HCT116 (cell line): ENCODE results near the gene MCF2L. TPM values are rescaled to one million over a fixed set of nuclear protein-coding genes. Genes with fewer than 3 reads are reported as not detected.

Experiments
- ATAC-seq: fragments of 200-7000 bp; cut with Tn5 transposase; 2 replicates; pipeline ENCODE4 v1.9.1; 2020; ENCODE audit warnings: mild to moderate bottlenecking, moderate library complexity
- BruUV-seq: library from RNA; stranded (reverse); fragments of 400-500 nt; replicated peaks from 2 replicates; lab custom pipeline; 2021; lab: Mats Ljungman, UMichigan
- CTCF ChIA-PET: fragments of 300-600 bp; sonication (Branson Sonifier 250); formaldehyde crosslinking; loops from one replicate; lab custom pipeline; 2021; ENCODE audit warnings: antibody characterized with exemption; lab: Charles Lee
- POLR2A ChIA-PET: fragments of 300-600, 350-600 bp; sonication (Branson Sonifier 250); formaldehyde crosslinking; loops from one replicate; lab custom pipeline; 2021; ENCODE audit warnings: antibody characterized with exemption; lab: Charles Lee
- RAD21 ChIA-PET, 2 experiments: fragments of 300-600 bp; sonication (Branson Sonifier 250); formaldehyde crosslinking; loops; one replicate each; lab custom pipeline; 2023; ENCODE audit warnings: low total read pairs in 2 of 2; ENCODE audit not compliant: uncharacterized antibody in 2 of 2, unreplicated experiment in 2 of 2, low non-redundant PET in 1 of 2; lab: Charles Lee
- DNase-seq: peaks from one replicate; pipeline ENCODE4 v3.0.0-alpha.2; 2010; ENCODE audit warnings: low read depth, low spot score
- H2AFZ ChIP-seq: fragments of 200-600 bp; shearing (Covaris generic), sonication (generic); 2 replicates; pipeline ENCODE4 v1.6.1; 2017; ENCODE audit warnings: low read depth, mixed run types, mixed read lengths, antibody characterized with exemption, low read length; ENCODE audit not compliant: poor library complexity, severe bottlenecking
- H3K27ac ChIP-seq: 2 replicates; pipeline ENCODE4 v1.5.1; 2012; ENCODE audit warnings: low read depth, low read length
- H3K27me3 ChIP-seq: fragments of 200-600 bp; sonication (generic); 2 replicates; pipeline ENCODE4 v1.6.1; 2016; ENCODE audit warnings: mixed run types, low read length, mixed read lengths; ENCODE audit not compliant: insufficient read depth
- H3K36me3 ChIP-seq, 2 experiments: fragments of 200-500 bp in 1 of 2; fragments of 200-600 bp in 1 of 2; sonication (Bioruptor generic) in 1 of 2; sonication (generic) in 1 of 2; 2 replicates each; pipeline versions ENCODE4 v1.5.1 to v1.6.1; 2014 to 2016; ENCODE audit warnings: low read length in 2 of 2, inconsistent platforms in 1 of 2, mixed read lengths in 1 of 2, mixed run types in 1 of 2; ENCODE audit not compliant: insufficient read depth in 2 of 2, control insufficient read depth in 1 of 2
- H3K4me1 ChIP-seq, 2 experiments: fragments of 200-600 bp in 1 of 2; sonication (generic) in 1 of 2; 2 replicates each; pipeline versions ENCODE4 v1.5.1 to v1.6.1; 2012 to 2017; ENCODE audit warnings: low read length in 2 of 2, inconsistent platforms in 1 of 2, mild to moderate bottlenecking in 1 of 2, mixed read lengths in 1 of 2, mixed run types in 1 of 2, moderate library complexity in 1 of 2; ENCODE audit not compliant: insufficient read depth in 2 of 2, control insufficient read depth in 1 of 2
- H3K4me2 ChIP-seq: fragments of 200-600 bp; sonication (generic); 2 replicates; pipeline ENCODE4 v1.6.1; 2017; ENCODE audit warnings: mixed run types, low read length, mixed read lengths
- H3K4me3 ChIP-seq, 2 experiments: fragments of 200-600 bp in 1 of 2; sonication (generic) in 1 of 2; replicated peaks in 1 of 2; 2 replicates each; pipeline ENCODE4 v1.5.1; 2011 to 2016; ENCODE audit warnings: low read length in 2 of 2, control low read depth in 1 of 2, low read depth in 1 of 2, mild to moderate bottlenecking in 1 of 2, mixed read lengths in 1 of 2, mixed run types in 1 of 2
- H3K79me2 ChIP-seq: fragments of 200-600 bp; sonication (generic); 2 replicates; pipeline ENCODE4 v1.6.1; 2017; ENCODE audit warnings: mild to moderate bottlenecking, mixed run types, low read length, moderate library complexity, mixed read lengths; ENCODE audit not compliant: insufficient read depth
- H3K9ac ChIP-seq: fragments of 200-600 bp; sonication (generic); 2 replicates; pipeline ENCODE4 v1.6.1; 2016; ENCODE audit warnings: low read length, mixed read lengths
- H3K9me2 ChIP-seq: fragments of 200-600 bp; sonication (generic), shearing (Covaris generic); 2 replicates; pipeline ENCODE4 v1.6.1; 2017; ENCODE audit warnings: mixed run types, mild to moderate bottlenecking, moderate library complexity; ENCODE audit not compliant: insufficient read depth
- H3K9me3 ChIP-seq, 2 experiments: fragments of 200-500 bp in 1 of 2; fragments of 200-600 bp in 1 of 2; sonication (Bioruptor generic) in 1 of 2; sonication (generic) in 1 of 2; 2 replicates each; pipeline ENCODE4 v1.6.1; 2014 to 2017; ENCODE audit warnings: low read length in 2 of 2, mixed read lengths in 2 of 2, inconsistent platforms in 1 of 2, low read depth in 1 of 2, mild to moderate bottlenecking in 1 of 2, mixed run types in 1 of 2, moderate library complexity in 1 of 2; ENCODE audit not compliant: control insufficient read depth in 1 of 2, insufficient read depth in 1 of 2
- H4K20me1 ChIP-seq: fragments of 200-600 bp; sonication (generic), shearing (Covaris generic); 2 replicates; pipeline ENCODE4 v1.6.1; 2017; ENCODE audit warnings: mixed run types, mild to moderate bottlenecking, moderate library complexity; ENCODE audit not compliant: insufficient read depth
- CBX3 ChIP-seq: IDR thresholded peaks from 2 replicates; pipeline ENCODE4 v1.6.1; 2012; ENCODE audit warnings: low read depth
- EGR1 ChIP-seq: IDR thresholded peaks from 2 replicates; pipeline ENCODE4 v1.6.1; 2012; ENCODE audit warnings: low read depth
- ELF1 ChIP-seq: IDR thresholded peaks from 2 replicates; pipeline ENCODE4 v1.6.1; 2012; ENCODE audit warnings: low read depth, borderline replicate concordance
- EZH2phosphoT487 ChIP-seq: fragments of 200-600 bp; IDR thresholded peaks from 2 replicates; pipeline ENCODE4 v1.6.1; 2018; ENCODE audit warnings: antibody characterized with exemption, borderline replicate concordance
- JUND ChIP-seq: IDR thresholded peaks from 2 replicates; pipeline ENCODE4 v1.6.1; 2012
- POLR2A ChIP-seq: IDR thresholded peaks from 2 replicates; pipeline ENCODE4 v1.7.0; 2011; ENCODE audit warnings: borderline replicate concordance; ENCODE audit not compliant: insufficient read depth, insufficient read length; ENCODE audit errors: extremely low read depth
- POLR2AphosphoS5 ChIP-seq: IDR thresholded peaks from 2 replicates; pipeline ENCODE4 v1.6.1; 2011; ENCODE audit warnings: mild to moderate bottlenecking, low read depth, low read length, moderate library complexity
- RAD21 ChIP-seq: IDR thresholded peaks from 2 replicates; pipeline ENCODE4 v1.6.1; 2012; ENCODE audit warnings: low read depth, mild to moderate bottlenecking
- REST ChIP-seq: IDR thresholded peaks from 2 replicates; pipeline ENCODE4 v1.6.1; 2012; ENCODE audit warnings: low read depth
- SIN3A ChIP-seq: IDR thresholded peaks from 2 replicates; pipeline ENCODE4 v1.6.1; 2012; ENCODE audit warnings: low read depth
- SP1 ChIP-seq: IDR thresholded peaks from 2 replicates; pipeline ENCODE4 v1.6.1; 2012; ENCODE audit warnings: low read depth
- SRF ChIP-seq: IDR thresholded peaks from 2 replicates; pipeline ENCODE4 v1.6.1; 2012; ENCODE audit warnings: low read depth
- TCF7L2 ChIP-seq: IDR thresholded peaks from 2 replicates; pipeline ENCODE4 v1.7.0; 2011; ENCODE audit warnings: borderline replicate concordance, inconsistent platforms; ENCODE audit not compliant: insufficient read depth, insufficient read length; ENCODE audit errors: extremely low read depth
- YY1 ChIP-seq: IDR thresholded peaks from 2 replicates; pipeline ENCODE4 v1.6.1; 2011; ENCODE audit warnings: low read length, low read depth, moderate library complexity, mild to moderate bottlenecking; ENCODE audit not compliant: insufficient replicate concordance; ENCODE audit errors: extremely low read depth
- ZBTB33 ChIP-seq: IDR thresholded peaks from 2 replicates; pipeline ENCODE4 v1.6.1; 2011; ENCODE audit warnings: mild to moderate bottlenecking, low read length, moderate library complexity; ENCODE audit not compliant: insufficient replicate concordance; ENCODE audit errors: extremely low read depth
- ZFX ChIP-seq: fragments of 450-650 bp; IDR thresholded peaks from 2 replicates; pipeline ENCODE4 v1.6.1; 2017
- intact Hi-C: fragments of 100-400 bp; cut with micrococcal nuclease; formaldehyde crosslinking; loops from 2 replicates; pipeline ENCODE4 v1.10.0; 2022
- total RNA-seq: library from RNA; stranded (reverse); gene quantifications from one replicate; pipeline ENCODE4 v1.2.1, GENCODE V29; 2021; ENCODE audit not compliant: unreplicated experiment

Gene MCF2L
- total RNA-seq, 1 experiment from 2014 or later = 19.3 TPM

GRCh38 chr13:112964971-112965492 is 4.0 kb upstream of the MCF2L start:
- TF ChIP-seq JUND = no peak
- TF ChIP-seq EZH2phosphoT487 = no peak
- TF ChIP-seq EGR1 = no peak
- no peak for TF ChIP-seq POLR2AphosphoS5
- no peak for TF ChIP-seq SIN3A
- no peak for TF ChIP-seq ELF1
- no peak for TF ChIP-seq ZFX
- BruUV-seq = no TSS peak
- no peaks in the 10 kb centered on the region for H3K27me3 ChIP-seq
- H3K4me3 ChIP-seq = no peak overlapping the region
- ATAC-seq = no peak
- no peak for DNase-seq
- no peak overlapping the region for H3K4me2 ChIP-seq
- no peak overlapping the region for H2AFZ ChIP-seq
- intact Hi-C loops = no loop called here
- H3K36me3 ChIP-seq = no peaks in the 10 kb centered on the region
- H3K79me2 ChIP-seq = no peaks in the 10 kb centered on the region
- no peaks in the 10 kb centered on the region for H3K9me3 ChIP-seq
- peaks cover 7 to 21% of the 10 kb centered on the region in 2 experiments; a peak in 2 of 4 replicates for H3K4me1 ChIP-seq
- CTCF ChIA-PET = no interaction called here
- RAD21 ChIA-PET = no interaction called here
- H3K9me2 ChIP-seq = no peaks in the 10 kb centered on the region
- H4K20me1 ChIP-seq = no peaks in the 10 kb centered on the region
- POLR2A ChIA-PET = no interaction called here
- no peak overlapping the region for H3K27ac ChIP-seq
- no peak overlapping the region for H3K9ac ChIP-seq

GRCh38 chr13:112965573-112966115 is 3.4 kb upstream of the MCF2L start:
- ChIA-PET POLR2A (no interaction called here), CTCF (no interaction called here), RAD21 (no interaction called here)
- Histone ChIP-seq H4K20me1 (no peaks in the 10 kb centered on the region), H2AFZ (no peak overlapping the region), H3K27ac (no peak overlapping the region), H3K9me3 (no peaks in the 10 kb centered on the region), H3K4me1 (peaks cover 9 to 23% of the 10 kb centered on the region in 2 experiments; a peak in 2 of 4 replicates), H3K4me2 (no peak overlapping the region), H3K9ac (no peak overlapping the region), H3K27me3 (no peaks in the 10 kb centered on the region), H3K9me2 (no peaks in the 10 kb centered on the region), H3K79me2 (no peaks in the 10 kb centered on the region), H3K4me3 (no peak overlapping the region), H3K36me3 (no peaks in the 10 kb centered on the region)
- TF ChIP-seq RAD21 (no peak), YY1 (no peak), POLR2A (no peak), ZBTB33 (no peak), EZH2phosphoT487 (no peak), ELF1 (no peak), SP1 (no peak), CBX3 (no peak), JUND (no peak), REST (no peak), SRF (no peak), TCF7L2 (no peak)
- BruUV-seq = no TSS peak
- intact Hi-C loops = no loop called here
- no peak for DNase-seq
- ATAC-seq = no peak
